GM21717 (cell line): ENCODE measurements around the gene DNAH9.

Experiments
- ATAC-seq: cut with Tn5 transposase; IDR thresholded peaks from one replicate; pipeline ENCODE4 v1.9.1; 2021; ENCODE audit warnings: mild to moderate bottlenecking, moderate library complexity; ENCODE audit not compliant: unreplicated experiment

Gene DNAH9

GRCh38 chr17:11832401-11833137 is 234.3 kb downstream of the DNAH9 start:
- no peak for ATAC-seq

- no peak for ATAC-seq
Observed at GRCh38 chr17:11836508-11836907, 238.2 kb downstream of the DNAH9 start.

- no peak for ATAC-seq
Observed at GRCh38 chr17:11840052-11840451, 241.8 kb downstream of the DNAH9 start.

- no peak for ATAC-seq
Observed at GRCh38 chr17:11840831-11841230, 242.6 kb downstream of the DNAH9 start.

- ATAC-seq: no peak
Observed at GRCh38 chr17:11848330-11848729, 250.1 kb downstream of the DNAH9 start.

GRCh38 chr17:11852231-11852630 is 254.0 kb downstream of the DNAH9 start:
- ATAC-seq: no peak

- ATAC-seq: no peak
Observed at GRCh38 chr17:11852912-11853311, 254.6 kb downstream of the DNAH9 start.

- no peak for ATAC-seq
Observed at GRCh38 chr17:11853321-11854151, 255.3 kb downstream of the DNAH9 start.

- no peak for ATAC-seq
Observed at GRCh38 chr17:11855306-11855705, 257.0 kb downstream of the DNAH9 start.

GRCh38 chr17:11857006-11857405 is 258.7 kb downstream of the DNAH9 start:
- no peak for ATAC-seq

- ATAC-seq: no peak
Observed at GRCh38 chr17:11869680-11870394, 271.6 kb downstream of the DNAH9 start.

- ATAC-seq: no peak
Observed at GRCh38 chr17:11871773-11872172, 273.5 kb downstream of the DNAH9 start.

- ATAC-seq: no peak
Observed at GRCh38 chr17:11874756-11875155, 276.5 kb downstream of the DNAH9 start.

GRCh38 chr17:11880714-11881113 is 282.4 kb downstream of the DNAH9 start:
- ATAC-seq: no peak

GRCh38 chr17:11882716-11883115 is 284.4 kb downstream of the DNAH9 start:
- ATAC-seq: no peak

GRCh38 chr17:11885051-11885450 is 286.8 kb downstream of the DNAH9 start:
- ATAC-seq: no peak

- ATAC-seq: no peak
Observed at GRCh38 chr17:11889266-11889665, 291.0 kb downstream of the DNAH9 start.

- no peak for ATAC-seq
Observed at GRCh38 chr17:11893862-11894261, 295.6 kb downstream of the DNAH9 start.

- ATAC-seq: no peak
Observed at GRCh38 chr17:11896199-11896598, 297.9 kb downstream of the DNAH9 start.

- no peak for ATAC-seq
Observed at GRCh38 chr17:11898526-11899235, 300.4 kb downstream of the DNAH9 start.

GRCh38 chr17:11899537-11899942 is 301.3 kb downstream of the DNAH9 start:
- no peak for ATAC-seq
